HG02840 (cell line): Measurements from ENCODE around the gene CCDC33.

ENCODE experiments used
- ATAC-seq: cut with Tn5 transposase; IDR thresholded peaks from one replicate; pipeline ENCODE4 v1.9.1; 2021; ENCODE audit warnings: mild to moderate bottlenecking, moderate library complexity, moderate number of reproducible peaks; ENCODE audit not compliant: unreplicated experiment, low FRiP score

Gene CCDC33

DNA sequence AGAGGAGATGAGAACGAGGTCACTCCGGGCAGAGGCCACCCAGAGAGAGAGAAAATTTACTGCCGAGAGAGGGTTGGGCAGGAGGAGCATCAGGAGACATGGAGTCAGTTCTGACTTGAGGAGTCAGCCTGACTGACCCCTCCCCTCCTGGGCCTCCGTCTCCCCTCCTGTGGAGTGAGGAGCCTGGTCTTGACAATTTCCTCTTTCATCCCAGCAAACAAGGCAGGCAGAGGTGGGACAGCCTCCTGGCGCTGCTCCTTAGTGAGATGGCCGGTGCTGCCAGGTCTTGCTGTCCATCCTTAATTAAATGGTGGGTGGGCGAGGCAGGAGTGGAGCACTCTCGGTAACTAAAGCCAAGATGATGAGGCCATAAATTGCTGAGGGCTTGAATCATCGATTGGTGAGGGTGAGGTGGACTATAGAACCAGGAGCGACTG lies 70.7 kb downstream of the CCDC33 start:
- no peak for ATAC-seq

DNA sequence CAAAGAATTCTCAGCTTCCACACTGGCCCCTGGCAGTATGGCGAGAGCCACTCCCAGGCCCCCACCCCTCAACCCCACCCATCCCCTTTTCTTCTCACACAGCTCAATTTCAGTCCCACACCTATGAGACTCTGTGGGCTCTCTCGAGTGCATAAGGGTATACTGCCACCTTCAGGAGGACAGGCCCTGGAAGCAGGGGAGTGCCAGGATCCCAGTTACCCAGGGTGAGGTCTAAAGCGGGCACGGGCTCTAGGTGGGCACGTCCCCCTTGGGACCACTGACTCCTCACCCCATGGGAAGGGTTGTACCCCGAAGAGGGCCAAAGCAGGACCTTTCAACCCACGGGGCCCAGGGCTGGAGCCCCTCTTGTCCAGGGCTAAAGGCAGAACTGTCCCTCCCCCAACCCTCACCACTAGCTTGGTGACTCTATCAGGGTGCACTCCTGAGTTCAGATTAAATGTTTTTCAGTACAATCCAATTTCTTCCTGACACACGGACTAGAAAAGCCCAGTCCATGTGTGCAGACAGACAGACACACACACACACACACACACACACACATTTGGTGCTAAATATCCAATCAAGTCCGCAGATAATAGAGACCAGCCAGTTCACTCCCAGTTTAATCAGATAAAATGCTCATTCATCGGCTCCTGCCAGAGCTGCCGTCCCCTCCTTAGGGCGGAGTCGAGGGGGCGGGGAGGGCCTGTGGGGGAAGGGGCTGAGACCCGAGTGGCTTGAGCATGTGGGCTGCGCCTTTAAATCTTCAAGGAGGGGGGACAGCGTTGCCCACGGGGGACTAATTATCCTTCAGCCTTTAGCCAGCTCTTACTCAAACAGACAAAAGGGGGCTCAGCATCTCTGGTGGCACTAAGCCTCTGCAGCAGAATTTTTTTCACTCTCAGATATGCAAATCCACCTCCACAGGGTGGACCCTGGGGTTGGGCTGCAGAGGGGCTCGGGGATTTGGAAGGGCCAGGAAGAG lies 72.0 kb downstream of the CCDC33 start:
- no peak for ATAC-seq

DNA sequence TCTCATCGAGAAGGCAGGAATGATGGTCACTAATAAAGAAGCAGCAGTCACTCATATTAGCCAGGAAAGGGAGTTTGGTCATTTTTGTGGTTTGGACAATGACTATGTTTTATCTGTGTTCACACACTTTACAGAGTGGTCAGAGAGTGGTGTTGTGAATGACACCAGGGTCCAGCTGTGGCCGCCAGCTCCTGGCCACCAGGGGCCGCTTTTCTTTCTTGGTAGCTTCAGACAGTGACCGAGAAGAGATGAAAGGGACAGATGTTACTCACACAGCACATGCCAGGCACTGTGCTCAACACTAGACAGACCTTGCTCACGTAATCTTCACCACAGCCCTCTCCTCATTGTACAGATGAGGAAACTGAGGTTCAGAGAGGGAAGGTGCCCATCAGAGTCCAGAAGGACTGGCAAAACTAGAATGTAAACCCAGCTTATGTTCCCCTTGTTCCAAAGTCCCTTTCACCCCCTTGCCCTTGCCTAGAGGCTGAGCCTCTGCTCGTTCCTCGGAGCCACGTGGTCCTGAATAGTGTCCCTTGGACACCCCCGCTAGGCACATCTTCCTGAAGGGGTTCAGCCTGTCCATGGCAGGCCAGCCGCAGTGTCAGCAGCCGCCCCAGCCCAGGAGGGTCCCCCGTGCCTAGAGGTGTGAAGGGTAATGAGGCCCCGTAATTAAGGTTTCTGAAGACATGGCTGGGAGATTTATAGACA lies 75.8 kb downstream of the CCDC33 start:
- no peak for ATAC-seq

DNA sequence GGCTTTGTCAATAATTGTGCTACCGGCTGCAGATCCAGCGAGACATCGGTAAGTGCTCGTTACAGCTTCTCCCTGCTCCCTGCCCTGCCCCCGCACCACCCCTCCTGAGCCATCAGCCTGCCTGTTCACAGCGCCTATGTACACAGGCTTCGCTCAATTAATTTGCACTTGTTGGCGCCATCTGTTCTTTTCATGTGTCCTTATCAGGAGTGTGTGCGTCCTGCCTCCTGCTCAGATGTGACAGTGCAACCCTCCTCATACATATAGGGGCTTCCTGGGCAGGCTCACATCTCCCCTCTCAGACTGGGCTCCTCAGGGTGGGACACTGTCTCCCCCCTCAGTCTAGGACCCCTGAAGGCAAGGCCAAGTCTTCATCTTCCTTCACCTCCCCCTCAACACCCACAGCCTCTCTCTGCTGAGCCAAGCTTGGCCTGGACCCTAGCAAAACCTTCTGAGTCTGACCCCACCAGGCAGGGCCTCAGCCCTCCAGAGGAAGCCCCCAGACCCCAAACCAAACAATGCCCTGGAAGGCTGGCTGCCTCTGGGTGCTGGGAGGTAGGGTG lies 76.4 kb downstream of the CCDC33 start:
- no peak for ATAC-seq

DNA sequence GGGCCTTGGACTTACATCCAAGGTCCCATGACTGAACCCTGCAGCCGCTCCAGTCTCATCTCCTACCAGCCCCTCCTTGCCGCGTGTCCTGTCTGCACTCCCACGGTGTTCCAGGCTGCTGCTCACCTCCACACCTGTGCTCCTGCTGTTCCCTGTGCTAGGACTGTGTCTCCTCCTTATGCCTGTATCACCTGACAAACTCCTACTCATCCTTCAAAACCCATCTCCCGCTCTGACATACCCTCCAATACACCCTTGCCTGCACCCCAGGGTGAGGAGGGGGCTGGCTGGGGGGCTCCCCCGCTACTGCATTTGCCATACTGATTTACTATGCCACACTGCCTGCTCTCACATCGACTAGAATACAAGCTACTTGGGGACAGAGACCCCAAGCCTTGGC lies 77.8 kb downstream of the CCDC33 start:
- no peak for ATAC-seq

DNA sequence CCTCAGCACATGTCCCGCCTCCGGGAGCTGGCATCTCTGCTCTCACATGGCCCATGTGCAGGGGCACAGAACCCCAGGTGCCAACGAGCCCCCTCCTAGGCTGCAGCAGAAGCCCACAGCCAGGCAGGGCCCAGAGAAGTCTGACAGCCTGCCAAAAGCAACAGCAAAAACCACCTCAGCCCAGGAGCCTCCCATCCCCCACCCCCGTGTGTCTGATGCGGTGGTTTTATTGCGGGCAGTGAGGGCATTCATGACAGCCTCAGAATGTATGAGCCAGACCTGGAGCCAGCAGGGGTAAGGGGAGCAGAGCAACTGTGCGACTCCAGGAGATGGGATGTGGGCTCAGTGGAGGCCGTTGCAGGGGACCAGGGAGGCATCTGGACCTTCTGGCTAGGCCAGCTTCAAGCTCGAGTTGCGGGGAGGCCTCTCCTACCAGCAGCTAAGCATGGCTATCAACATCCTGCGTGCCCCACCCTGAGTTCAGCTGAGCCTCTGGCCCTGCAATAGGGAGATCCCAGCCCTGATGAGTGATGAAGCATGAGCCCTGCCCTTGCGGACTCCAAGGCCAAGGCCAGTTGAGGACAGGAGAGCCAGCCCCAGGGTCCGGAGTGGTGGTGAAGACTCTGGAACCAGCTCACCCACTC lies 78.8 kb downstream of the CCDC33 start:
- no peak for ATAC-seq

DNA sequence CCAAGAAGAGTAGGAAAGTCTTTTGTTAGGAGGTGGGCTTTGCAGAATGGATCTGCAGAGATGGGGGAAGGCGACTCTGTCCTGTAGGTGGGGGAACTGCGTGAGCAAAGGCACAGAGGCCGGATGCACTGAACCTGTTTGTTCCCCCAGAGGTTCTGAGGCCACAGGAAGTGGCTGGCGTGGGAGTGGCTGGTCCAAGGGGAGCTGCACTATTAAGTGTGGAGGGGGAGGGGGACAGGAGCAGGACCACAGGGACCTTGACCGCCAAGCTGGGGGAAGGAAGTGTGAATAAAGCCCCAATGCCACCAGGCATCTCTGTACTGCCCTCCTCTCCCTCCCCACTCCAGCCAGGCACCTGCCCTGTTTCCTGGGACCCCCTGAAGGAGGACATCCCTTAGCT lies 79.5 kb downstream of the CCDC33 start:
- ATAC-seq: no peak

DNA sequence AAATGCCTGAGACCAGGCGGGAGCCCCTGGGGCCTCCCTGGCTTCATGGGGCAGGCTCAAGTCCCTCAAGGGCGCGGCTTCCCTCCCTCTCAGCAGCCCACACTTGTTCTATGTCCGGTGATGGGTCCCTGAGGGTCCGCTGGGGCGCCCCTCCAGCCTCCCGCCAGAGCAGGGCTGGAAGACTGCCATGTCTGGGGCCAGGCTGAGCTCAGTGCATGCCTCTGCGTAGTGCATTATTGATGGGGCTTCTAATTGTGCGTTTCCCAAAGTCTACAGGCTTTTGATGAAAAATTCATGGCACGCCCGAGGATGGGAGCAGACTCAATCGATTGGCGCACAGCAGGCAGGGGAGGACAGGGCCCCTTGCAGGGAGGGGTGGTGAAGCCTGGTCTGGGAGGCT lies 80.0 kb downstream of the CCDC33 start:
- ATAC-seq: no peak

DNA sequence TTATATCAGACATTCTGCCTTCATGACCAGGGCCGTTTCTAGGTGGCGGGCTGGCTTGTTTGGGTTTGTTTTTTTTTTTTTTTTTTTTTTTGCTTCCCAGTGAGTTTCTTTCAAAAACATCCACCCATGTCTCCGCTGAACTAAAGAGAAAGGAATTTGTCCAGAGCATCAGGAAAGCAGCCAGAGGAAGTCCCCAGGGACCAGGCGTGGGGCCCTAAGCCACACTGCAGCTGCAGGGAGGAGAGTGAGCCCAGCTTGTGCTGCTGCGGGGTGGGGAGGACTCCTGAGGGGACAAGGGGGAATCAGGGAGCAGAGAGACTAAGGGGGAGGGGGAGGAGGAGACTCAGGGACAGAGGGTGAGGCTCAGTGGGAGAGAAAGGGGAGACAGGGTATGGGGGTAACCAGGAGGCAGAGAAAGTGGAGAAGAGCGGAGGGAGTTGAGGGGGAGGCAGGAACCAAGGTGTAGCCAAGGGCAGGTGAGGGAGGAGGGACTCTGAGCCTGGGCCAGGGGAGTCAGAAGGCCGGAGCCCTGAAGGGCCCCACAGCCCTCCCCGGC lies 81.8 kb downstream of the CCDC33 start:
- ATAC-seq: no peak

DNA sequence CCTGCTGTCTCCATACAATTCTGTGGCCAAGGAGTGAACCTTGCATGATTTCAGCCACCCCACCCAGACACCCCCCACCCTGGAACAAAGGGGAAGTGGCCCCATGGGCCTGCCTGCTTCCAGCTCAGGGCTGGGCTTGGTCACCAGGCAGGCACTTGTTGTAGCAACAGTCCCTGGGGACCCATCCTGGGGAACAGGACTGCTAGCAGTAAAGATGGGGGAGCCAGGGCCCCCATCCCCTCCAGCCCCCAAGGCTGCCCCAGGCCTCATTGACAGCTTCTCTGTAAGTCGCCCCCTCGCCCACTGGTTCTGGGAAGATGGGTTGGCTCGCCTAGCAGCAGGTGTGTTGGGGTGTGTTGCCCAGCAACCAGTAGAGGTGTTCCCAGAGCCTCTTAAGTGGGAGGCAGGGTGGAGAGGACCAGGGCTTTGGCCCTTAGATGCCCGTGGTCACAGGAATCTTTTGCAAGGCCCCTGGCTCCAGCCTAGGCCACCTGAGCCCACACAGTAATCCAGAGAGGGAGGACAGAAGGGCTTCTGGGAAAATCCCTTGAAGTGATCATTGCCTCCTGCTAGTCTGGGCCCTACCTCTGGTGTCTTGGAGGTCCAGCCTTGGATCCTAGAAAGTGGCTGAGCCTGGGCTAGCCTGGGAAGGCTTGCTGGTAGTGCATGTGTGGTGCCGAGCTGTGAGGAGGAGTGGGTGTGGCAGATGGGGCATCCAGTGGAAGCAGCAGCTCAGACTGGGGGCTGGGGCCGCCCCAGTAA lies 82.4 kb downstream of the CCDC33 start:
- ATAC-seq: no peak

DNA sequence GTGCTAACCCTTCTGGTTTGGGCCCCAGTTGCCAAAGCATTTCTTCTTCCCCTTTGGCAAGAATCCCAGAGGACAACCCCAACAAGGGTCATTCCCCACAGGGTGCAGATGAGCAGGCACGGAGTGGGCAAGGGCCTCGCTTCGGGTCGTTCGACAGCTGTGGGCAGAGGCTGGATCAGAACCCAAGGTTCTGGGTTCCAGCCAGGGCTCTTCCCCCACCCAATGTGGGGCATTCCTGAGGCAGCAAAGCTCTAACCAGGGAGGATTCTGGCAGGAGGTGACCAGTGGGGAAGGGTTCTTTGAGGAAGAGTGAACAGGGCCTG lies 83.0 kb downstream of the CCDC33 start:
- ATAC-seq: no peak

DNA sequence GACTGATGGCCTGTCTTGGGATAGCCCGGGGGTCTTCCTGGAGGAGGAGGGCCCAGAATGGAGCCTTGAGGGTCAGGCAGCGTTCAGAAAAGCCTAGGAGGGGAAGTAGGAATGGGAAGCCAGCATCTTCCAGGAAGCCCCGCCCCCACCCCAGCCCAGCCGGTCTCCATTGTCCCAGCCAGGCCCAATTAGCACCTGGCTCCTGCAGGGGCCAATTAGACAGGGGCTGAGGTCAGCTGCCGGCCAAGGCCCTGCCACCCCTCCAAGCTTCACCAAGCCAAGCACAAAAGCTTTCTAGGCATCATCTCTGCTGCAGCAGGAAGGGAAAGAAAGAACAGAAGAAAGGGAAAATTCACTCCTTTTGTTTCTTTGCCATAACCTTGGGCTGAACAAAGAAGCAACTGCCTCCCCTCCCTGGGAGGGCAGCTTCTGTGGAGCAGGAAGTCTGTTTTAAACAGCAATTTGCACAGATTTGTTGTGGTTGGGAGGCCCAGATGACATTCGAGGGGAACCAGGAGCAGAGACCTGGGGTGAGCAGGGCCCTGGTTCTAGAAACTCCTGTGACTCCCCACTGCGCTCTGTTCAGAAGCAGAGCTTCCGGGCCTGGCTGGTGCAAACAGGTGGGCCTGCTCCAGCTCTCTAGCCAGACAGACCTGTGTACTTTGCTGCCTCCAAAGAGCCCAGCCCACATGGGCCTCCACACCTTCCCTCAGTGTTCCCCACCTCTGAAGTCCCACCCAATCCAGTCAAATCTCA lies 83.6 kb downstream of the CCDC33 start:
- ATAC-seq: no peak

DNA sequence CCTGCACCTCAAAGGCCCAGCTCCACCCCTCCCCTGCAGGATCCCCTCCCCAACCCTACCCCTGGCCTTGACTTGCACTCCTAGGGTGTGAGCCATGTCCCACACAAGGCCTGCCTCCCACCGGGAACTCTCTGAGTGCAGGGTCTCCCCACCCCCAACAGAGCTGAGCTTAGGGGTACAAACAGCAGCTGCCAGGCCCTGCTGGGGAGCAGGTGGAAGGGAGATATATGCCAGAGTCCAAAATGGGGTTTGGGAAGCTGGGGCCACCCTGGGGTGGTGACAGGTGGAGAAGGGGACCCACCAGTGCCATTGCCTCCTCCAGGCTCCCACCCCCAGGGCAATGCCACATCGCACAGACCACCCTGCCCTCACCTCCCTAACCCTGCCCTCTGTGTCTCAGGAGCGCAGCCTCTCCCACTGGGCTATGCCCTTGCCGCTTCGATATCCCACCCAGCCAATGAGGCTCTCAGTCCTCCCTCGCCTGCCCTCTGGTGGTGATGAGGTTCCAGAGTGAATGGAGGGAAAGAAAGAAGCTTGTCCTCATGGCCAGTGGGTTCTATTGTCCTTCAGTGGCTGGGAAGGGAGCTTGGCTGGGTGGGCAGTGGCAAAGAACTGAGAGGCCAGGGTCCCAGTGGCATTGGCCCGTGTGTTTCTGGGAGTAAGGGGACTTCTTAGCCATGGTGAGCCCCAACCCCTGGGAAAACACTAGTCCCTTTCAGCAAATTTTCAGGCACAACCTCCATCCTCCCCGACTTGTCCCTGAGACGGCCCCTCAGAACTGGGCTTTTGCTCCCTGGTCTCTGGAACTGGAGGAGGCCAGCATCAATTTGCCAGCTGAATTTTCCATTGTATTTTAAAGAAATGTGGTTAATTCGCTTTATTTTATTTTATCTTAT lies 84.5 kb downstream of the CCDC33 start:
- no peak for ATAC-seq

DNA sequence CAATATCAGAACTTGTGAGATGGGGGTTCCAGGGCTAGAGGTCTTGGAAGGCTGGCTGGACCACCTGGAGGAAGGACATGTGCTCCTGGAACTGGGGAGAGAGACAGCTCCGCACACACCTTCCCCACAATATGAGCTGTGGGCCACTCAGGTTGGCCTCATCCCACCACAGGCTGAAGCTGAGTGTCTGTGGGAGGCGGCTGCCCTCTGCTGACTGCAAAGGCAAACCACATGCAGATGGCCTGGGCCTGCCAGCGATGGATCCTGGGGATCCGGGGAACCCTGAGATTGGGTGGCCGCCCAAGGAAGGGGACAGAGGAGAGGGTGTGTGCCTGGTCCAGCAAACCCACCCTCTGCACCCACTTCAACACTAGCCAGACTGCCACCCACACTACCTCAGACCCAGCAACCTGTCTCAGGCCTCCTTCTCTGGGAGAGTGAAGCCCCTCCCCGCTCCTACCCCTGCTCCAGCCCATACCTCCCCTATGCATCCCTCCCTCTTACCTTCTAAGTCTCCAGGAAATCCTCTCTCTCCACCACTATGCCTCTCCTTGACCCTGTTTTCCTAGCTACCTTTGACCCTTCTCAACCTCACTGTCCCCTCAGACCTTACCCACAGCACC lies 86.5 kb downstream of the CCDC33 start:
- no peak for ATAC-seq

DNA sequence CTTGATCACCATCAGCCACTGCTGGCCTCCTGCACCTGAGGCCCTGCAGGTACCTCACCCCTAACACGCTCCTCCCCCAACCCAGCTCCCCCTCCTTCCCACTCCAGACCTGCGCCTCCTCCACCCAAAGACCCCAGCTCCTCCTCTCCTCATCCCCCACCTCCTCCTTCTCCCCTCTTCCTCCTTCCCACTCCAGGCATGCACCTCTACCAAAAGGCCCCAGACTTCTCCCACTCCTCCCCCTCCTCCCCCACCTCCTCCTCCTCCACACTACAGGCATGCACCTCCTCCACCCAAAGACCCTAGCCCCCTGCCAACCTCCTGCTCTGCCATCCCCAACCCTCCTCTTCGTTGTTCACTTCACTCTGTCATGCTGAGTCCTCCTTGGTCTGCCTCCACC lies 88.6 kb downstream of the CCDC33 start:
- no peak for ATAC-seq

DNA sequence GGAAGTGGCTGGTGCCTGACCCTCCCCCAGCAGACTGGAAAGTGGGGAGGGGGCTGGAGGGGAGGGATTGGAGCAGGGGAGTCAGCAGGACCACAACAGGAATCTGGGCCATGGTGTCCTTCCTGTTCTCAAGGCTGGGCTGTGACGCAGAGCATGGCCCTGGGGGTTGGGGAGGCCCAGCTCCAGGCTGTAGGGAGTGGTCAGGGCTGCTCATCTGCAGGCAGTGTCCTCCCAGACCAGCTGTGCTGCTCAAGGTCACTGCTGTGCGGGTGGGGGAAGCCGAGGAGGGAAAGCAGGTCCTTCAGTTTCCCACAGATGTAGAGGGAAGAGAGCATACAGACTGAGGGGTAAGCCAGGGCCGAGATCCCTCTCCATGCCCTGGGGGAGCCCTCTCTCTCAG lies 90.6 kb downstream of the CCDC33 start:
- ATAC-seq: no peak

DNA sequence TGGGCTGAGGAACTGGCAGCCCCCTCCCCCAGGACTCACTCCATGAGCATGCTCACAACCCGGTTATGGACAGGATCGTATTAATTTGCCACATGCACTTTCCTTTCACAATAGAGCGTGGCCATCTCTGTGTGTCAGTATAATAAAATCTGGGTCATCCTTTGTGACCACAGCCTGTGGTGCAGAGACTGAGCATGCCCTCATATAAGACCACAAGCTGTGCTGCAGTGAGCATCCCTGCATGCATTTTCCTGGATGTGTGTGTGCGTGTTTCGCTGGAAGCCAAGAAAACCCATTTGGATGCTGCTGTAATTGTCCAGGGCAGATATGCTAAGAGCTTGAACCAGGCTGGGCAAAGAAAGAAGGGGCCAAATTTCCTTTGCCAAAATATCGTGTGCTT lies 91.6 kb downstream of the CCDC33 start:
- no peak for ATAC-seq
